GM12891 (cell line): ENCODE results near the gene ROCK2.
"Not testable (repeated sequence)": the region's sequence is repeated elsewhere in the genome, so short reads cannot be mapped to it uniquely, and the experiment has no call there.

Experiments used
- DNase-seq: peaks from one replicate; pipeline ENCODE4 v3.0.0; 2011; ENCODE audit warnings: low spot score; ENCODE audit not compliant: insufficient read length
- FAIRE-seq: peaks from 2 replicates; lab custom pipeline; 2011; peaks lifted over from hg19 to GRCh38; lab: Jason Lieb, UNC
- PAX5 ChIP-seq: IDR thresholded peaks from 2 replicates; pipeline ENCODE4 v1.6.1; 2011; ENCODE audit warnings: low read length, moderate library complexity, mild to moderate bottlenecking; ENCODE audit not compliant: insufficient read depth, severe bottlenecking
- POLR2A ChIP-seq: IDR thresholded peaks from 2 replicates; pipeline ENCODE4 v1.6.1; 2011; ENCODE audit warnings: low read depth, low read length, control low read depth
- POLR2AphosphoS5 ChIP-seq: IDR thresholded peaks from 2 replicates; pipeline ENCODE4 v1.6.1; 2011; ENCODE audit warnings: low read depth, low read length, control low read depth
- POU2F2 ChIP-seq: IDR thresholded peaks from 2 replicates; pipeline ENCODE4 v1.6.1; 2011; ENCODE audit warnings: low read depth, mild to moderate bottlenecking, control low read depth, low read length, moderate library complexity
- SPI1 ChIP-seq: IDR thresholded peaks from 2 replicates; pipeline ENCODE4 v1.6.1; 2011; ENCODE audit warnings: low read depth, low read length, control low read depth
- TAF1 ChIP-seq: IDR thresholded peaks from 2 replicates; pipeline ENCODE4 v1.6.1; 2011; ENCODE audit warnings: low read depth, low read length, control low read depth

ROCK2 gene

GRCh38 chr2:11234309-11234708, 110.1 kb downstream of the ROCK2 start:
- no peak for DNase-seq
- FAIRE-seq, result no peak

GRCh38 chr2:11231193-11231592, 113.2 kb downstream of the ROCK2 start:
- not testable (repeated sequence) for DNase-seq, FAIRE-seq

More at GRCh38 chr2:11234309-11234708, 110.1 kb downstream of the ROCK2 start:
- TF ChIP-seq SPI1 (no peak), POLR2AphosphoS5 (no peak), PAX5 (no peak), POLR2A (no peak), POU2F2 (no peak), TAF1 (no peak)

GRCh38 chr2:11228692-11229091, 115.7 kb downstream of the ROCK2 start:
- FAIRE-seq (no peak), DNase-seq (no peak)
- TF ChIP-seq PAX5 (no peak), TAF1 (no peak), SPI1 (no peak), POLR2A (no peak), POLR2AphosphoS5 (no peak), POU2F2 (no peak)

- TF ChIP-seq POU2F2, result no peak
- TF ChIP-seq POLR2AphosphoS5, result no peak
- no peak for TF ChIP-seq TAF1
- TF ChIP-seq PAX5, result no peak
- no peak for TF ChIP-seq POLR2A
- TF ChIP-seq SPI1, result no peak
- FAIRE-seq (no peak), DNase-seq (no peak)
These were observed 116.8 kb downstream of the ROCK2 start for GRCh38 chr2:11227595-11227994.

- FAIRE-seq (no peak), DNase-seq (no peak)
- TF ChIP-seq TAF1, result no peak
- TF ChIP-seq PAX5, result no peak
- TF ChIP-seq SPI1, result peak; percentile 35; the same call in 1 of the 2 replicates
These were observed 119.5 kb downstream of the ROCK2 start for GRCh38 chr2:11224887-11225286.

GRCh38 chr2:11222845-11223244, 121.6 kb downstream of the ROCK2 start:
- no peak for DNase-seq
- no peak for TF ChIP-seq PAX5
- no peak for TF ChIP-seq TAF1
- TF ChIP-seq POU2F2, result no peak
- TF ChIP-seq POLR2A, result no peak
- no peak for TF ChIP-seq POLR2AphosphoS5
- TF ChIP-seq SPI1, result no peak
- no peak for FAIRE-seq

GRCh38 chr2:11220445-11220844, 124.0 kb downstream of the ROCK2 start:
- DNase-seq (no peak), FAIRE-seq (peak; percentile 5)
- TF ChIP-seq POU2F2 (no peak), PAX5 (no peak), TAF1 (no peak)

GRCh38 chr2:11215407-11215806, 129.0 kb downstream of the ROCK2 start:
- FAIRE-seq (no peak), DNase-seq (no peak)
- TF ChIP-seq POU2F2 (no peak), TAF1 (no peak), POLR2A (no peak), PAX5 (no peak), SPI1 (no peak), POLR2AphosphoS5 (no peak)

- no peak for TF ChIP-seq PAX5
- TF ChIP-seq TAF1, result no peak
- TF ChIP-seq POU2F2, result no peak
- TF ChIP-seq POLR2A, result no peak
- no peak for TF ChIP-seq SPI1
- no peak for TF ChIP-seq POLR2AphosphoS5
- no peak for DNase-seq
- FAIRE-seq, result no peak
These were observed 129.7 kb downstream of the ROCK2 start for GRCh38 chr2:11214770-11215169.

GRCh38 chr2:11213975-11214374, 130.5 kb downstream of the ROCK2 start:
- TF ChIP-seq SPI1 (no peak), PAX5 (no peak), TAF1 (no peak), POLR2A (no peak), POU2F2 (no peak), POLR2AphosphoS5 (no peak)
- no peak for FAIRE-seq
- no peak for DNase-seq

- FAIRE-seq (no peak), DNase-seq (no peak)
- no peak for TF ChIP-seq POU2F2
These were observed 131.3 kb downstream of the ROCK2 start for GRCh38 chr2:11213090-11213638.
